Right cardiac atrium (tissue), 5 donors: ENCODE data around the gene NMT1. TPM values are rescaled to one million over a fixed set of nuclear protein-coding genes. Genes with fewer than 3 reads are reported as not detected.

Source experiments
- ATAC-seq, 2 donors: fragments of 200-7000 bp; cut with Tn5 transposase; one replicate each; pipeline versions ENCODE4 v1.8.0 to v1.9.1; 2020; ENCODE audit warnings: moderate library complexity in 2 of 2, mild to moderate bottlenecking in 1 of 2
- DNase-seq, 3 donors: peaks; one replicate each; pipeline ENCODE4 v3.0.0-alpha.2; 2020
- H3K27ac ChIP-seq: one replicate; pipeline ENCODE4 v1.5.1; 2013; ENCODE audit warnings: mild to moderate bottlenecking, low read length, control low read depth, moderate library complexity
- H3K27me3 ChIP-seq: one replicate; pipeline ENCODE4 v1.6.1; 2013; ENCODE audit not compliant: control insufficient read depth, insufficient read depth
- H3K4me1 ChIP-seq: one replicate; pipeline ENCODE4 v1.6.1; 2013; ENCODE audit warnings: low read length; ENCODE audit not compliant: control insufficient read depth, insufficient read depth
- H3K4me3 ChIP-seq: one replicate; pipeline ENCODE4 v1.5.1; 2013; ENCODE audit warnings: low read length, control low read depth
- H3K9me3 ChIP-seq: one replicate; pipeline ENCODE4 v1.6.1; 2013; ENCODE audit warnings: low read length; ENCODE audit not compliant: control insufficient read depth
- WGBS: extraction: QIAGEN DNeasy Blood & Tissue Kit; methylation state at CpG from one replicate; pipeline ENCODE4 v1.1.7; 2013; 5-methylcytosine and 5-hydroxymethylcytosine counted together
- intact Hi-C, 4 donors: fragments of 100-400 bp; cut with DNase I; formaldehyde crosslinking; loops; one replicate each; pipeline versions ENCODE4 v1.11.0 to v1.14.0; 2022 to 2023
- long read RNA-seq, 4 donors: library from polyadenylated mRNA; unstranded; transcript quantifications; one replicate each; pipeline ENCODE4 v2.0.0, GENCODE V29; 2020 to 2021
- polyA plus RNA-seq: library from polyadenylated mRNA; stranded (reverse); fragments of 200-250 nt; gene quantifications from one replicate; pipeline ENCODE4 v1.2.3, GENCODE V29; 2013
- total RNA-seq, 4 donors: library from RNA; stranded (reverse); fragmentation: NEBNext Ultra II Directional; extraction: Animal tissue kit (Norgen Biotek cat#: 25700); gene quantifications; one replicate each; pipeline ENCODE4 v1.2.1, GENCODE V29; 2021
- donor health status: healthy with polysubstance abuse.
- donor health status: DM: no; HTN: yes; CAD: no.
- donor health status: DM: no; HTN: no; CAD: no.
- donor health status: DM: no; HTN: yes; CAD: no; lungs with severe emphysema.
- donor health status: DM: yes; HTN: yes; CAD: no.

The NMT1 gene
- 100 to 1,000 TPM in 1 of 4 donors, 10 to 100 TPM in 3; 66.3 to 105 (median 72.2) TPM for total RNA-seq
- polyA plus RNA-seq: 33.4 TPM
- long read RNA-seq, donor 1, full-length matches to known transcripts: 48 of 82 reads
- long read RNA-seq, donor 1, partial matches to known transcripts: 15 of 82 reads
- long read RNA-seq, donor 1, other reads (novel, unspliced or antisense): 19 of 82 reads
- long read RNA-seq, donor 2, full-length matches to known transcripts: 24 of 55 reads
- long read RNA-seq, donor 2, partial matches to known transcripts: 30 of 55 reads
- long read RNA-seq, donor 2, other reads (novel, unspliced or antisense): 1 of 55 reads
- long read RNA-seq, donor 3, full-length matches to known transcripts: 26 of 70 reads
- long read RNA-seq, donor 3, partial matches to known transcripts: 8 of 70 reads
- long read RNA-seq, donor 3, other reads (novel, unspliced or antisense): 36 of 70 reads
- long read RNA-seq, donor 4, full-length matches to known transcripts: 19 of 41 reads
- long read RNA-seq, donor 4, partial matches to known transcripts: 10 of 41 reads
- long read RNA-seq, donor 4, other reads (novel, unspliced or antisense): 12 of 41 reads

DNA sequence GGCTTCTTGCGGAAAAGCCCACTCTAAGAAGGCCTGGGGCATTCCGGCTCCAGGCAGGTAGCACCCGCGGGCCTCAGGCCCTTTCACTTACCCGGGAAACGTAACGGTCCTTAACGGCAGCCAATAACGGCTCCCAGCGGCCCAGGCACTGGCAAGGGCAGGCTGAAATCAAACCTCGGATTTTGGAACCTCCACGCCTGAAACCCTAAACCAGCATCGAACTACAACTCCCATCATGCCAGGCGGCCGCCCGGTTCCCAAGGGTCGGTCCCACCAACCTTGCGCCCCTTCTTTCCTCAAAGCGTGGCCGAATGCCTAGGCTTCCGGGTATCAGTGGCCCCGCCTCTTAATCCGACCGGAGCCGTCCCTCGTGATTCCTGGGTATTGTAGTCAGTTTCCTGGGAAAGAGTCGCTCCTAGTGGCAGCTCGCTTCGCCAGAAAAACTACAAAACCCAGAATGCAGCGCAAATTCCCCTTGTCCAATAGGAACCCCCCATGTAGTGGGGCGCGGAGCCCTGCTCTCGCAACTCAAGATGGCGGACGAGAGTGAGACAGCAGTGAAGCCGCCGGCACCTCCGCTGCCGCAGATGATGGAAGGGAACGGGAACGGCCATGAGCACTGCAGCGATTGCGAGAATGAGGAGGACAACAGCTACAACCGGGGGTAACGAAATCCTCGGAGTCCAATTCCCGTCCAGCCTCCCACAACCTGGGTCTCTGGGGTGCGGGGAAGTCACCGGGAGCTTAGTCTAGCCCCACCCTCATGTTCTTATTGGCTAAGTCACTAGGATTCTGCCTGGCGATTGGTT lies at the start of gene NMT1:
TSS of gene NMT1 (plus strand) at position 521 of the 809 bp plus-strand sequence. CDS start at position 534, 13 bp downstream.
- peak; percentile 98 to 99 (median 98) for DNase-seq
- WGBS: under 1% methylated on average over 50 of the region's 50 CpGs
- no peaks in the 10 kb centered on the region for H3K4me1 ChIP-seq
- H3K27ac ChIP-seq: peak within 1 kb of the TSS; percentile 99
- no peaks in the 10 kb centered on the region for H3K27me3 ChIP-seq
- H3K4me3 ChIP-seq: peak within 1 kb of the TSS; percentile 97
- peak; percentile 98 for ATAC-seq
- no peaks in the 10 kb centered on the region for H3K9me3 ChIP-seq
- intact Hi-C loops: no loop called here

DNA sequence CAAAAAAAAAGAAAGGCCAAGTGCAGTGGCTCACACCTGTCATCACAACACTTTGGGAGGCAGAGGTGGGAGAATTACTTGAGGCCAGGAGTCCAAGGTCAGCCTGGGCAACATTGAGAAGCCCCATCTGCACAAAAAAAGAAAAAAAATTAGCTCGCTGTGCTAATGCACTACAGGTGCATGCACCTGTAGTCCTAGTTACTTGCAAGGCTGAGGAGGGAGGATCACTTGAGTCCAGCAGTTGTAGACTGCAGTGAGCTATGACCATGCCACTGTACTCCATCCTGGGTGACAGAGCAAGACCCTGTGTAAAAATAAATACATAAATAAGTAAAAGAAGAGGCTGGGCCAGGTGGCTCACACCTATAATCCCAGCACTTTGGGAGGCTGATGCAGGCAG lies 49.4 kb upstream of the NMT1 start:
- H3K9me3 ChIP-seq: no peaks in the 10 kb centered on the region
- WGBS: 95% methylated on average over 1 of the region's 1 CpG
- no peaks in the 10 kb centered on the region for H3K27me3 ChIP-seq
- DNase-seq (no peak), ATAC-seq (no peak)
- intact Hi-C loops: no loop called here
- peaks cover 2% of the 10 kb centered on the region for H3K4me1 ChIP-seq
- no peak overlapping the region for H3K27ac ChIP-seq
- no peak overlapping the region for H3K4me3 ChIP-seq

GRCh38 chr17:45013021-45013997 lies 47.8 kb upstream of the NMT1 start:
- intact Hi-C loops: no loop called here
- Histone ChIP-seq H3K27me3 (no peaks in the 10 kb centered on the region), H3K4me3 (no peak overlapping the region), H3K27ac (peak overlapping the region; percentile 12), H3K4me1 (peaks cover 2% of the 10 kb centered on the region), H3K9me3 (no peaks in the 10 kb centered on the region)
- DNase-seq: peak; percentile 57 to 87 (median 81)
- 61% methylated on average over 17 of the region's 17 CpGs for WGBS
- peak; percentile 76 to 88 for ATAC-seq

DNA sequence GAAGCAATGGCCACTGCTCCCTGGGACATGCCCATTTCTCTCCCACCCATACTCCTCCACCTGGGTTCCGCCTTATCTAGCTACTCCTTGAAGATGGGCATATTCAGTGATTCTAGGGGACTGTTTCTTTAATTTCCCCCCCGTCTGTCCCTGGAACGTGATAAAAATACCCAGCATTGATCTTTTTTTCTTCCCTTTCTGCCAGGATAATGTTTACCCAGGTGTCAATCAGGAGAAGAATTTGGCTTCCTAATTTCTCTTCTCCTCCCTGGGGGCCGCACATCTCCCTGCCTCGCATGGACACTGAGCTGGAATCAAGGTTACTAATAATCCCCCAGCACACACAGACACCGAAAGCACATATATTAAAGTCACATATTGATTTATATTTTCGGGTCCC lies 44.9 kb upstream of the NMT1 start:
- peaks cover 16% of the 10 kb centered on the region for H3K4me1 ChIP-seq
- DNase-seq: no peak
- 70% methylated on average over 7 of the region's 7 CpGs for WGBS
- no peak overlapping the region for H3K4me3 ChIP-seq
- no peak for ATAC-seq
- no peak overlapping the region for H3K27ac ChIP-seq
- H3K9me3 ChIP-seq: no peaks in the 10 kb centered on the region
- intact Hi-C loops: no loop called here
- H3K27me3 ChIP-seq: no peaks in the 10 kb centered on the region

DNA sequence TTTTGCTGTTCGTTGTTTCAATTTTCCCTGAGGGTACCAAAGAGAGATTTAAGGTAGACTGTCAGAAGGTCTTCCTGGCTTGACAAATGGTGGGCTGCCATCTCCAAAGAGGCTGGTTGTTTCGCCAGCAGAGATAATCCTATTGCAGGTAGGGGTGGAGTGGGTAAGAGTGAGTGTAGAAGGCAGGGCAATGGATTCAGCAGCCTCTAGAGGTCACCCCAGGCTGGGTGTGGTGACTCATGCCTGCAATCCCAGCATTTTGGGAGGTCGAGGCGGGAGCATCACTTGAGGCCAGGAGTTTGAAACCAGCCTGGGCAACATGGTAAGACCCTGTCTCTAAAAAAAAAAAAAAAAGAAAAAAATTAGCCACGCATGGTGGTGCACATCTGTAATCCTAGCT lies 44.3 kb upstream of the NMT1 start:
- no peaks in the 10 kb centered on the region for H3K27me3 ChIP-seq
- no peak for DNase-seq
- no peak for ATAC-seq
- H3K9me3 ChIP-seq: no peaks in the 10 kb centered on the region
- 81% methylated on average over 5 of the region's 5 CpGs for WGBS
- peaks cover 20% of the 10 kb centered on the region for H3K4me1 ChIP-seq
- intact Hi-C loops: no loop called here
- no peak overlapping the region for H3K27ac ChIP-seq
- no peak overlapping the region for H3K4me3 ChIP-seq

DNA sequence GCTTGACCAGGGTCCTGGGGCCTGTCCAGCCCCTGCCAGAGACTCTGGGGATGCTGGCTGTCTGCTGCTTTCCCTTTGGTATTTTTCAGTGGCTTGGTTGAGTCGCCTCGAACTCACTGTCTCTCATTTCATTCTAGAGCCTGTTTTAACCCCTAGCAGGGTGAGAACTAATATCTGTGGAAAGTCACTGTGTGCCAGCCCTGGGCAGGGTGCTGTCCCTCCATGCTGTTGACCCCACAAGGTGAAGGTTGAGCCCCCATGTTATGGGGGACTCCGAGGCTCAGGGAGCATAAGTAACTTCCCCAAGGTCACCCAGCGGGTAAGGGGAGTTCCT lies 42.6 kb upstream of the NMT1 start:
- 26% methylated on average over 4 of the region's 4 CpGs for WGBS
- no peak overlapping the region for H3K27ac ChIP-seq
- ATAC-seq (no peak), DNase-seq (no peak)
- intact Hi-C loops: no loop called here
- H3K9me3 ChIP-seq: no peaks in the 10 kb centered on the region
- H3K4me1 ChIP-seq: peaks cover 17% of the 10 kb centered on the region
- no peaks in the 10 kb centered on the region for H3K27me3 ChIP-seq
- peak overlapping the region; percentile 77 for H3K4me3 ChIP-seq

DNA sequence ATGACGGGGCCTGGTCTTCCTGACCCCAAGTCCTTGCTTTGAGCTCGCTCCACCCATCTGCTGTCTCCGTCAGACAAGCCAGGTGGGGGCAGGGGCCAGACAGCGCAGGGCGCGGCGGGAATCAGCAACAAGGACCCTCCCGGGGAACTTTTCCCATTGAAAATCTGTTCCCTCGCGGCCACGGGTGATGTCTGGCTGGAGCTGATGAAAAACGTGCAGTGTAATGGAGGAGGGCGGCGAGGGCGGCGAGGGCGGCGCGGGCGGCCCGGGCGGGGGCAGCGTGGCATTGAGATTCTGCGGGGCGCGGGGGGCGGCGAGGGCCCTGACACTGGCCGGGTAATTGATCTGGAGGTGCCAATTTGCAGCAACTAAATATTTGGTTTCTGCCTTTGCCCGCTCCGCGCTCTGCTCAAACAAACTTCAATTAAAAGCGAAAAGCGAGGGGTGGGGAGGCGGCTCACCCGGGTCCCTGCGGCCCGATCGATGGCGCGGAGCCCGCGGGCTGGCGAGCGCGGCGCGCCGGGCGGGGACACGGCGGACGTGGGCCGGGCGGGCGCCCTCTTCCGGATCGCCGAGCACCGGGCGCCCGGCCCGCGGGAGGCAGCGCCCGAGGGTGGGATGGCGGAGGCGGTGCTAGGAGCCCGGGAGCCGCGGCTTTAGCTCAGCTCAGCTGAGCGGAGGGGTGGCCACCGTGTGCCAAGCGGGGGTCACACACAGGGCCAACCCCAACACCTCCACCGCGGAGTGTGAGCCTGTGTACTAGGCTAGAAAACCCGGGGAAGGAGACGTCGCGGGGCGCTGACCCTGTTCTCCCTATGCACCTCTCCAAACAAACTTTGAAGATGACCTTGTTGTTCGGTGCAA lies 42.0 kb upstream of the NMT1 start:
- intact Hi-C loops: no loop called here
- no peaks in the 10 kb centered on the region for H3K27me3 ChIP-seq
- H3K9me3 ChIP-seq: no peaks in the 10 kb centered on the region
- H3K27ac ChIP-seq: no peak overlapping the region
- peak; percentile 50 to 86 (median 84) for DNase-seq
- peak overlapping the region; percentile 77 for H3K4me3 ChIP-seq
- WGBS: 2% methylated on average over 82 of the region's 82 CpGs
- peak; percentile 60 to 71 for ATAC-seq
- peaks cover 17% of the 10 kb centered on the region for H3K4me1 ChIP-seq

DNA sequence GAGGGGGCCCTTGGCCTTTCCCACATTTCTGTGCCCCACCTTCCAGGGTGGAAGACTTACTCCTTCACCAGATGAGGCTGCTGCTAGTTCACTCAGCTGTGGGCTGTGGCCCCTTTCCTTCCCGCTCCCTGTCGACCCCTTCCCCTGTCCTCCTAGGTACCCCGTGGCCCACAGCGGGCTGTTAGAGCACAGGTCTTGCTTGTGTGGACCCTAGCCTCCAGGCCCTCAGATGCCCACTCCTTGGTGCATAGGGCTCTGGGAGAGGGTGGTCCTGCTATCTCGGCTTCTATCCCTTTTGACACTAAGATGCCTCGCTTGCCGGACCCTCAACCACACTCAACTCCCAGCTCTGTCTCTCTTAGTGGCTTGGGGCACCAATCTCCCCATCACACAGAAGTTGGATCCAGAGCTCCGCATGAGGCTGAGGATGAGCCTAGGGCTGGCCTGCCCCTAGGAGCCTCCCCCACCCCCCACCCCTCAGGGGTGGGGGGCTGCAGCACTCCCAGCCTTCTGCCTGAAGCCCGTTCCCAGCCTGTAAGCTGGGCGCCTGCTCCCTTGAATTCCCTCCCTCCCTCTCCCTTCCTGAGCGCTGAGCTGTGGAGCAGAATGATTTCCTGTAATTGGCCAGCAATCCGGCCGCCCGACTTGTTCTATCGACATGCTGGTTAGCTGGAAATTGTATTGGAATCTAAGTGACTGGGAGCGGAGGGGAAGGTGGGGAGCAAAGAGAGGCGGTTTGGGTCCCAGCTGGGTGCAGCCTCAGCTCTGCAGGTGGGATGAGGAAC lies 40.6 kb upstream of the NMT1 start:
- peaks cover 17% of the 10 kb centered on the region for H3K4me1 ChIP-seq
- no peak overlapping the region for H3K4me3 ChIP-seq
- no peak overlapping the region for H3K27ac ChIP-seq
- intact Hi-C loops: loop anchor here (2.0 to 10.0 kb wide), 3 partner anchors 98 to 246 kb away; no protein-coding TSS in a partner anchor
- DNase-seq (peak in 2 of 3 donors; percentile 50 to 82), ATAC-seq (peak; percentile 5 to 31)
- no peaks in the 10 kb centered on the region for H3K9me3 ChIP-seq
- WGBS: 33% methylated on average over 17 of the region's 17 CpGs
- H3K27me3 ChIP-seq: no peaks in the 10 kb centered on the region

DNA sequence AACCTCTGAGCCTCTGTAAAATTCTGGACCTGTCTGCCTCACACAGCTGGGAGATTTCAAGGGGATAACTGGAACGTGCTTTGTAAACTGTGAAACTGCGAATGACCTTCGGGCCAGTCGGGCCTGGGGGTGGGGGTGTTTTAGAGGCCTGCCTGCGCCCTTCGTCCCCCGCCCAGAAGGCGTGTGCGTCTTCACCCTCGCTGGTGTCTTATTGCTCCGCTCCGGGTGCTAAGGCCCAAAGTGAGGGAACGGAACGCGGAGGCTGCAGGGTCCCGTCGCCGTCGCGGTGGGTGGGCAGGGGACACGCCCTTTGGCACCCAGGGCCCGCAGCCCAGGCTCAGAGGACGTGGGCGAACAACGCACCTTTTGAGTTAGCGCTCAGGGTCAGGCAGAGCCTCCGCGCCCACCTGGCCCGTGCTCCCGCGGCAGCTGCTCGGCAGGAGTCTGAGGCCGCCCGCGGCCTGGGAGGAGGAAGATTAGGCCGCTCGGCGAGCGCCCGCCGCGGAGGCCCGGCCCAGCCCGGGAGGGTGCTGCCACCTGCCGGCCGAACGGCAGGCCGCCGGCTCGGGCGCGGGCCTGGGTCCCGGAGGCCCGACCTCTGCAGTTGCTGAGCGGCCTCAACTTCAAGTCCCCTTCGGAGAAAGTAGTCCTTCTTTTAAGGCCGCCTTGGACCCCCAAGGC lies 39.4 kb upstream of the NMT1 start:
- intact Hi-C loops: loop anchor here (2.0 to 10.0 kb wide), 3 partner anchors 99 to 247 kb away; no protein-coding TSS in a partner anchor
- H3K27me3 ChIP-seq: no peaks in the 10 kb centered on the region
- H3K9me3 ChIP-seq: no peaks in the 10 kb centered on the region
- peak; percentile 69 to 91 (median 89) for DNase-seq
- peaks cover 17% of the 10 kb centered on the region for H3K4me1 ChIP-seq
- WGBS: 3% methylated on average over 57 of the region's 57 CpGs
- peak; percentile 83 to 85 for ATAC-seq
- peak overlapping the region; percentile 5 for H3K27ac ChIP-seq
- H3K4me3 ChIP-seq: peak overlapping the region; percentile 2
